ENCODE measurements around the gene SYTL3.
A peak's percentile ranks its signal among the peaks of the same experiment; 100 is the strongest.
"Not testable (repeated sequence)": the region's sequence is repeated elsewhere in the genome, so short reads cannot be mapped to it uniquely, and the experiment has no call there.

Gene SYTL3

DNA sequence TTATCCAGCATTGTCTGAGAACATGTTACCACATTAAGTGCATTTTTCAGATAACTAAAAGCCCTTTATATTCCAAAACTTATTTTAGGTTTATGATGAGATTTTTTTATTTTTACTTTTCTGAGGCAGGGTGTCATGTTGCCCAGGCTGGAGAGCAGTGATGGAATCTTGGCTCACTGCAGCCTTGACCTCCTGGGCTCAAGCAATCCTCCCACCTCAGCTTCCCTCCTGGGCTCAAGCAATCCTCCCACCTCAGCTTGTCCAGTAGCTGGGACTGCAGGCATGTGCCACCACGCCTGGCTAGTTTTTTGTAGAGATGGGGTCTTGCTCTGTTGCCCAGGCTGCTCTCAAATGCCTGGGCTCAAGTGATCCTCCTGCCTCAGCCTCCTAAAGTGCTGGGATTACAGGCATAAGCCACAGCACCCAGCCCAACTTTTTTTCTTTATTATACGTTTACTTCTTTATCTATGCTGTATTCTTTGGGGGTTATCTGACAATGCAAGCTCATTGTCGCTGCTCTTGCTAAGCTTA lies 11.5 kb upstream of the SYTL3 start:
- DNase-seq (ENCODE audit: low read depth in 2 of 3, low spot score in 1 of 3): no peak

DNA sequence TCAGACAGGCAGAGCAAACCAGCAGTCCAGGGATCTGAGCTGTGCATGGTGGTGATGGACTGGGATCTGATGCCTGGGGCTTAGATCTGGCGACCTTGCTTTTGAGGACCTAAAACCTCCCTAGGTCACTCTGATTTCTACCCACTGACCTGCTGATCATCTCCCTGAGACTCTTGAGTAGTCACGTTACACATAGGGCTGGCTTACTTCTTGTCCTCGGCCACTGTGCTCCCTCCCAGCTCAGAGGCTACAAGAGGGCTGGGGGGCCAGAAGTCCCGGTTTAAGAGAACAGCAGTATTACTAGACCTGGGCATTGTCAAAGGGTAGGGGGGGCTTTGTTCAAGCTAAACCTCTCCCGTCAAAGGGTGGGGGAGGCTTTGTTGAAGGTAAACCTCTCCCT lies 10.8 kb upstream of the SYTL3 start:
- no peak for DNase-seq (ENCODE audit: low read depth in 2 of 3, low spot score in 1 of 3)

DNA sequence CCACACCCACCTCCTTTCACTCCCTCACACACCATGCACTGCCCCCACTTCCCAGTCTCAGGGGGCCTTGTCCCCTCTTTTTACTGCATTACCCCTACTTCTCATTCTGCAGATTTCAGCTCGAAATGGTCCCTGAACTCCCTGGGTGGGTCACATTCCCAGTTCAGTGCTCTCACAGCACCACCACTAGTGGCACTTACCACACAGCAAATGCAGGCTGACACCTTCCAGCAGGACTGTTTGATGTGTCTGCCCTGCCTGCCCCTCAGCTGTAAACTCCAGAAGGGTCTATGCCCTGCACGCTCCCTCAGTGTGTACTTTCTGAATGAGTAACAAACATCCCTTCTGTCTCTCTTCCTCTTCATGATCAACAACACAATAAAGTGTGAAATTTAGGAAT lies 9.3 kb upstream of the SYTL3 start:
- no peak for DNase-seq (ENCODE audit: low read depth in 2 of 3, low spot score in 1 of 3)

DNA sequence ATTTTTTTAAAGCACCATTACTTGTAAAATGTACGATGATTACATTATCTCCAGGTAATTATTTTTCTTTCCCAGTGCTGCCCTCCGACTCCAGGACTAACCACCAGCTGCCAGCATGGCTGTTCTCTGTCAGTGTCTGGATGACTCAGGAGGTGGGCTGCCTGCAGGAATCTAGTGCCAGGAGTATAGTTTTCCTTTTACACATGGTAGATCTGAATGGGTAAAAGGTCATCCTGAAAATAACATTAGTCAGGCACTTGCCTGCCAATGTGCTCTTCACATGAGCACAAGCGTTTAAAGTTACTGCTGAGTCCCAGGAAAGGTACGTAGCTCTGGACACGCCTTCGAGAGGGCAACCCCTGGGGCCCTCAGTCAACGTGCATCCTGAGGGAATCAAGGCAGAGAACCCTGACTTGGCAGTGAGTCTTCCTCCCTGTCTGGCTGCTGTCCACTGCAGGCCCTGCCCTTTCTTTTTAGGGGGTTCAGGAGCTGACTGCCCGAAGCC lies 7.7 kb upstream of the SYTL3 start:
- DNase-seq (ENCODE audit: low read depth in 2 of 3, low spot score in 1 of 3): no peak

DNA sequence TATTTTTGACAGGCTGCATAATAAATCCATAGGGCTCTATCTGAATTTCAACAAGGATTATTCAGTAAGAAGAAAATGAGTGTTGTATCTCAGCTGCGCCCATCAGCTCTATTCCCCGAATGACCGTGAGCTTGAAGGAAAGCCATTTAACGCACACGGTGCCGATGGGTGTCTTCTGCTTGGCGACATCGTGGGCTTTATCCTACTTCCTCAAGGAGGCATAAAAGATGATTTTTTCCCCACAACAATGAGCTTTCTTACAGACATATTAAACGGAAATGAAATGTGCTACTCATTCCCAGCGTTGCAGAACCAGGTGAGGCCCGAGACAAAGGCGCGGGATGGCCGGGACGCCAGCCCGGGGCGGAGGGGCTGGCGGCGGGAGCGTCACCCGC lies 6.0 kb upstream of the SYTL3 start:
- DNase-seq (ENCODE audit: low read depth in 2 of 3, low spot score in 1 of 3): no peak

DNA sequence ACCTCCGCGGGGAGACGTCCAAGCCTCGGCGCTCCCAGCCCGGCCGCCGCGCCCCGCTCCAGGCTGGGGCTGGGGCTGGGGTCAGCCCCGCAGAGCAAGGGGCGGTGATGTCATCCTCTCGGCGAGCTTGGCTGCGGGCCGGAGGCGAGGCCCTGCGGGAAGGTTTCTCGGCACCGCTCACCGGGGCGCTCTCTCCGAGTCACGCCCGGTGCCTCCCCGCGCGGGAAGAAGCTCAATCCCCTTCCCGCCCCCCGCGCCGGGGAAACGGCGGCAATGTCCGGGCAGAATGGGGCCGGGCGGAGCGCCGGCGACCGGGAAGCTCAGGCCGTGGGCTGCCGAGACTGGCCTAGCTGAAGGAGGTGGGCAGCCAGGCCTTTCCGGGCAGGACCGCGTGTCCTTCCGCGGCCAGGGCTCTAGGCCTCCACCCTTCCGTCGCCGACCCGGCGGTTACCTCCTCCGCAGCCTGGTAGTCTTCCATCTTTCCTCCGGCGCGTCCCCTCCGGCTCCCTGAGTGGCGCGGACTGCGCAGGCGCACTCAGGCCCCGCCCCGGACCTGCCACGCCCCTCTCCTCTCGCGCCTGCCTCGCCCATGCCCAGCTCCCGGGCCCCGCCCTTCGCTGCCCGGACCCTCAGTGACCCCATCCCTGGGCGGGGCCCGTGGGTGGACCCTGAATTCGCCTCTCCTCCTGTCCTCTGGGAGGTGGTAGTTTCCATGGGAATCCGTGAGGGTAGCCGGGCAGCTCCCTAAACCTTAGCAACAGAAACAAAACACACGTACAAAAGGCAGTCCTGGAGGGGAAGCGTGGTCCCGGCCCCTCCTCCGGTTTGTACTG lies 5.4 kb upstream of the SYTL3 start, which contains the start of gene DYNLT1:
DYNLT1 (minus strand) TSS at position 513 of the 833 bp plus-strand sequence; CDS start at position 478, 35 bp downstream.
- peak; percentile 85 to 93 (median 91) for DNase-seq (ENCODE audit: low read depth in 2 of 3, low spot score in 1 of 3)

DNA sequence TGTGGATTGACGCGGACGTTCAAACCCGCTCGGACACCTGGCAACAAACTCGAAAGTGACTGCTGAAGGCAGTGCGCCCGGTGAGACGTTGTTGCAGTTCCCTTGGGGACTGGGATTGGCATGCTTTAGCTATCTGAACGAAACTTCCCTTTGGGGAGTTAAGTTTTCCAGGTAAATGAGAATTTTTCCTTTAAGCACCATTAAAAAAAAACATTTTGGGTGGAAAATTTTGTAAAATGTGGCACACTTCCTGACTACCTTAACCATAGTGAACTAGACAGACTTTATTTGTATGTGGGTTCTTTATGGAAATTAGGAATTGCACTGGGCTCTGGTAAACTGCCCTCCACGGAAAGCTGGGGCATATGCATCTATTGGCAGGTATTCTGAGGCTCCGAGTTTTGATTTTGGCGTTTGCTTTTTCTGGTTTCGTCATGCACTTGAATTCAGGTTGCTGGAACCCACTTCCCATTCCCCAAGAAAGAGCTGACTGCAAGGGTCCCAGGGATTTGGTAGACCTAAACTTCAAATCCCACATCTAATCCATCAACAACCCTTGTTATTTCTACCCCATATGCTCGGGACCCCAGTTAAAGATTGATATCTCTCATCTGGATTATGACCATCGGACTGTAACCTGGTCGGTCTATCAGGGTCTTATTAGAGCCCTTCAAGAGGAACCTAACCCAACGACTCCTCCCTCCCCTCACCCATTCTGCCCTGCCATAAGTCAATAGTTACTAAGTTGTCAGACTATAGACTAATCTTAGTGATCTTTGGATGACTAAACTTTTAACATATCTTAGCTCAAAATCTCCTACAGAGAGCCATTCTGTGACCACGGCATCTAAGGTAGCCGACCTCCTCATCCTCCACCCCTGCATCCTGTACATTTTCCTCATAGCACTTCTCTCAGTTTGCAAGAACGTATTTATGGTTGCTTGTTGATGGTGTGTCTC lies 4.5 kb upstream of the SYTL3 start:
- no peak for DNase-seq (ENCODE audit: low read depth in 2 of 3, low spot score in 1 of 3)

DNA sequence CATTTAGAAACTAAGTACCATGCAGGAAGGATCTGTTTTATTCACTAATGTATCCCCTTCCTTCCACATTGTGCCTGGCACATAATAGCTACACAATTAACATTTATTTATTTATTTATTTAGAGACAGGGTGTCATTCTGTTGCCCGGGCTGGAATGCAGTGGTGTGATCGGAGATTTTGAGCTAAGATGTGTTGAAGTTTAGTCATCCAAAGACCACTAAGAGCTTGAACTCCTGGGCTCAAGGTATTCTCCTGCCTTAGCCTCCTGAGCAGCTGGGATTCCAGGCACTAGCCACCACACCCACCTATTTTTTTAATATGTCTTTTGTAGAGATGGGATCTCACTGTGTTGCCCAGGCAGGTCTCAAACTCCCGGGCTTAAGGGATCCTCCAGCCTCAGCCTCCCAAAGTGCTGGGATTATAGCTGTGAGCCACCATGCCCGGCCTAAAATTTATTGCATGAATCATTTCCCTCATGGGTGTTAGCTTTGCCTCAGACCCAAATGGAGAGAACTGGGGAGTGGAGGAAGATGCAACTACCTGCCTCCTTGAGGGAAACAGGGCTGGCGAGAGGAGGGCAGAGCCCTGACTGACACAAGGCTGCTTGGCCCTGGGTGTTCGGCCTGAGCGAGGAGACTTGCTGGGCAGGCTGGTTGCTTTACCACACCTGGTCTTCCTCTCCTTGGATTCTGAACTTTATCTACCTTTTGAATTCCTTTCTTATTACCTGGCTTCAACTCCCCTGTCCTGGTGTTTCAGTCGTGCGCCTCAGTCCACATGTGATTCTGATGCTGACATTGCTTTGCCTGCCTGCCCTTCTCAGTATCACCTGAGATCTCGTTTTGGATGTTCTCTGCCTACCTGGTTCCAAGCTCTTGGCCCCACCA lies 3.6 kb upstream of the SYTL3 start:
- no peak for DNase-seq (ENCODE audit: low read depth in 2 of 3, low spot score in 1 of 3)

DNA sequence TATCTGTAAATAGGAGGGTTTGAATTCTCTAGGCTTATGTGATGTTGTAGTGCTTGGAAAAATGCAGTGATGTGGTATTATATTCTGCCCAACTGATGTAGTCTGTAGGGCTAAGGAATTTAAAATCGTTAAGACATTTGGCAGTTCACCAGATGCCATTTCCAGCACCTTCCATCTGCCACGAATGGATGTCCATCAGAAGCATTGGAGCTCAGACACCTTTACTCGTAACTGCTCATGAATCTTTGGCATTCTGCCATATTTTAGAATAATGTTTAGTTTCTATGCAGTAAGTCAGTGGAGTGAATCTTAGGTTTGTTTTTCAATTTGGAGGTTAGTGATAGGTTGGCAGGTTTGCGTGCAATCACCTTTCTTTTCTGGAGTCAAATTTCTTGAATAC lies 2.4 kb upstream of the SYTL3 start:
- DNase-seq (ENCODE audit: low read depth in 2 of 3, low spot score in 1 of 3): no peak

DNA sequence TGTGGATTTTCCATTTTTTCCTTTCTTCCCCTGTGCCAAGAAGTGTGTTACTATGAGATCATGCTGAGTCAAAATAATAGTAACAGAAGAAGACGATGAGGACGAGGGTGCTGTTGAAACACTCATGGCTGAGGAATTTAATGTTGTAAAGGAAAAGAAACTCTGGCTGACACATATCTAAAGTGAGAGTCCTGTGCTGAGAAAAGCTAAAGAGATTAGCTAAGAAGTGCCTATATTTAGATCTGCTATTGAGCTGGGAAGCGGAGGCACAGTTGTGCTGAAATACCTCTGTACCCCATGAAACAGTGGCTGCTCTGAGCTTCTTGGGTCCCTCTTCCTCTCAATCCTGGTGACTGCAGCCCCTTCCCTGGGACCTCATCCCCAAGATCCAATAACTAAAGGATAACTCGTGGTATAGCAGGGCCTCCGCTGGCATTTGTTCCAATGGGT lies 1.1 kb upstream of the SYTL3 start:
- no peak for DNase-seq (ENCODE audit: low read depth in 2 of 3, low spot score in 1 of 3)

DNA sequence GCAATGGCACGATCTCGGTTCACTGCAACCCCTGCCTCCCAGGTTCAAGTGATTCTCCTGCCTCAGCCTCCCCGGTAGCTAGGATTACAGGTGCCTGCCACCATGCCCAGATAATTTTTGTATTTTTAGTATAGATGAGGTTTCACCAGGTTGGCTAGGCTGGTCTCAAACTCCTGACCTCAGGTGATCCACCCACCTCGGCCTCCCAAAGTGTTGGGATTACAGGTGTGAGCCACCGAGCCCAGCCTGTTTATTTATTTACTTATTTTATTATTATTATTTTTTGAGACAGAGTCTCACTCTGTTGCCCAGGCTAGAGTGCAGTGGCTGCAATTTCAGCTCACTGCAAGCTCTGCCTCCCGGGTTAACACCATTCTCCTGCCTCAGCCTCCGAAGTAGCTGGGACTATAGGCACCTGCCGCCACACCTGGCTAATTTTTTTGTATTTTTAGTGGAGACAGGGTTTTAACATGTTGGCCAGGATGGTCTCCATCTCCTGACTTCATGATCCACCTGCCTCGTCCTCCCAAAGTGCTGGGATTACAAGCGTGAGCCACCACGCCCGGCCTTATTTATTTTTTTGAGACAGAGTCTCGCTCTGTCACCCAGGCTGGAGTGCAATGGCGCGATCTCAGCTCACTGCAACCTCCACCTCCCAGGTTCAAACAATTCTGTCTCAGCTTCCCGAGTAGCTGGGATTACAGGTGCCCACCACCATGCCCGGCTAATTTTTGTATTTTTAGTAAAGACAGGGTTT lies 2.3 kb downstream of the SYTL3 start:
- not testable (repeated sequence) for DNase-seq (ENCODE audit: low read depth in 2 of 3, low spot score in 1 of 3)

DNA sequence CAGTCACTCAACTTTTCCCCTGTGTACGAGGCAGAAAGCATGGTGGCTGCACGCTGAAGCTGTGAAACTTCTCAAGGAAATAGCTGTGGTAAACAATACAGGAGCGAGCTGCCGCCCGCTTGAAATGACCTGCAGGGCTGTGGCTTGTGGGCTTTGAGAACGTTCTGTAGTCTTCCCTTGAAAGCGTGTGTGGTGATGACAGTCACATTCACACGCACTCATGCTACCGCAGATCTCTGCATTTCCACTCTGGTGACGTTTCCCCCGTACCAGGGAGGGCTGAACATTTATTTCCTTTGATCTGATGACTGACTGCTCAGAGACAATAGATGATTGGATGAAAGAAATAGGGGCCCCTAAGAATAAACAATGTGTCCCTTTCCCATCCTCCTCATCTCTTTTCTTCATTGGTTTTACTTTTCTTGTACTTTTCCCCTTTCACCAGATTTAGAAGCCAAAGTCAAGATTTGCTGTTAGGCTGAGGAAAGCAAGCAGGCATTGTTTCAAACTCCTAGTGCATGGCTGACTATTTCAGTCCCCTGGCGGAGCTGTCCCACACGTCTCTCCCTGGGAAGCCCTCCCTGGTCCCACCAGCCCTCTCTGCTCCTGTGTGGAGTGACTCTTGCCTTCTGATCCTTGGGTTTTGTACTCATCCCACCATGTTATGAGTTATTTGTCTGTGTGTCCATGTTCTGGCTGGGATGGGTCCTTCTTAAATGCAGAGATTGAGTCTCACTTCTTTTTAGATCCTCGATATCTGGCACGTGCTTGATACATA lies 3.9 kb downstream of the SYTL3 start:
- peak; percentile 82 to 88 (median 85) for DNase-seq (ENCODE audit: low read depth in 2 of 3, low spot score in 1 of 3)

DNA sequence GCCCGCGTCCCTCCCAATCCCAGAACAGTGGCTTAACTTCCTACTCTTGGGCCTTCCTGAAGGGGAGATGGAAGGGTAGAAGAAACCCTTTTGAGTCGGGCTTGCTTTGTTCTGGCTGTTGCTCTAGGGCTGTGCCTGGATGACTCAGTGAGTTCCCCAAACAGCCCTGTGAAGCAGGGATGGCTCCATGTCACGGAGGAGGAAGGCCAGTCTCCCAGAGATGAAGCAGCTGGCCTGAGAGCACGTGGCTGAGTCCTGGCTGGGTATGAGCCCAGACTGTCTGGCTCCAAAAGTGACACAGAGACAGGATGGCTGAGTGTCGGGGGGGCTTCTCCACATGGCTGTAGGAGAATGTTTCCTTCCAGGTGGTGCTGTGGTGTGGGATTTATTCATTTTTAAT lies 4.6 kb downstream of the SYTL3 start:
- DNase-seq (ENCODE audit: low read depth in 2 of 3, low spot score in 1 of 3): no peak

DNA sequence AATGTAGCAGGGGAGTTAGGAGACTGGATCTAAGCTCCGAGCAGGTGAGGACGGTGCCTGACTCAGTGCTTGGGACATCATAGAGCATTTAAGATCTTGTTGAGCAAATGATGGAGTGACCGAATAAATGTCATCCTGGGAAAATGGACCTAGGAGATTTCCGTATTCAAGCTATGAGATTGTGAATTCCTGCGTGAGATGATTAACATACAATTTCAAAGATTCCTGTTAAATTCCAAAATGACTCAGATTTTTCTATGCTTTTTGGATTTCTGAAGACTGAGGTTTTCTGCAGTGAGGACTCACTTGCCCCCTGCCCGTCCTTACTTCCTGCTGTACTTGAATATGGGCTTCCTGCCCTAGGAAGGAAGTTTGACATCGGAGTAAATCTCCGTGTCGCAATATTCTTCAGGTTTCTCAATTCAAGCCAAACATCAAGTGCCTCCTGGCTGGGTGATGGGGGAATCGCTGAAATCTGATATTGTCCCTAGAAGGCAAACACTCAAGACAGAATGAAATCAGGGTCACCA lies 5.2 kb downstream of the SYTL3 start:
- DNase-seq (ENCODE audit: low read depth in 2 of 3, low spot score in 1 of 3): no peak

DNA sequence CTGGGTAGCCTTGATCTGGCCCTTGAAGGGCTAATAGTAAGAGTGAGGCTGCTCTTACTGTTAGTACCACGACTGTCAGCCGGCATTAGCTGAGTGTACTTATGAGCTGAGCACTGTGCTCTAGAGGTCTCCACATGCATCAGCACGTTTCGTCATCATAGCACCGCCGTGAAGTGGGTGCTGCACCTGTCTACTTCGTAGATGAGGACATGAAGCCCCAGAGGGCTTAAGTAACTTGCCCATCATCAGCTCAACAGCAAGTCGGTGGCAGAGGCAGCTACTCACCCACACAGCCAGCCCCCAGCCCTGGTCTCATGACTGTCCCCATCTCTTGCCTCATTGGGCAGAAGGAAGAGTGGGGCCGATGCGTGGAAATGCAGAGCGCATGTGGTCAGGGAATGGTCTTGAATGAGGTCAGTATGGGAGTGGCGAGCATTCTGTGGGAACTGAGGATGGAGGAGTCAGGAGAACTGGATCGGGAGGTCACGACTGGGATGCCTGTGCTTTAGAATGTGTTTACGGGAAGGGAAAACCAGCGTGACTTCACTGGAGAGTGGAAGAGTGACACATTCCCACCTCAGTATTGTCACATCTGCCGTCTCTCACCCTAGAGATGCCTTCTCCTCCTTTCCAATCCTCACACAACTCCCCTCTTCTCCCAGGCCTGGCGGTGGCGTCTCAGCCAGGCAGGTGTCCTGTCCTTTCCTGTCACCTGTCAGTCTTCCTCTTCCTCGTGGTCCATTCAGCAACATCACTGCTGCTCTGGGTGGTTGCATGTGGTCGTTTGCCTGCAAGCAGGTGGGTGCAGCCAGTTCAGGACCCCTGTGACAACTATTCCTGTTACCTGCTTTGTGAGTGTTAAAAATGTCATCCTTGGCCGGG lies 6.0 kb downstream of the SYTL3 start:
- no peak for DNase-seq (ENCODE audit: low read depth in 2 of 3, low spot score in 1 of 3)

DNA sequence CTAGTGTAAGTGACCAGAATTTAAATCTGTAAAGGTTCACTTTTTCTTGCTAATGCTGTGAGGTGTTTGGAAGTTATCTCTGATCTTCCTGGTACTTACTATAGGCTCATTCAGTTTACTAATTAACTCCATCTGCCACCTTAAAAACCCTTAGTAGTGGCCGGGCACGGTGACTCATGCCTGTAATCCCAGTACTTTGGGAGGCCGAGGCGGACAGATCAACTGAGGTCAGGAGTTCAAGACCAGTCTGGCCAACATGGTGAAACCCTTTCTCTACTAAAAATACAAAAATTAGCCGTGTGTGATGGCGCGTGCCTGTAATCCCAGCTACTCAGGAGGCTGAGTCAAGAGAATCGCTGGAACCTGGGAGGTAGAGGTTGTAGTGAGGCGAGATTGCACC lies 7.1 kb downstream of the SYTL3 start:
- DNase-seq (ENCODE audit: low read depth in 2 of 3, low spot score in 1 of 3): not testable (repeated sequence)

DNA sequence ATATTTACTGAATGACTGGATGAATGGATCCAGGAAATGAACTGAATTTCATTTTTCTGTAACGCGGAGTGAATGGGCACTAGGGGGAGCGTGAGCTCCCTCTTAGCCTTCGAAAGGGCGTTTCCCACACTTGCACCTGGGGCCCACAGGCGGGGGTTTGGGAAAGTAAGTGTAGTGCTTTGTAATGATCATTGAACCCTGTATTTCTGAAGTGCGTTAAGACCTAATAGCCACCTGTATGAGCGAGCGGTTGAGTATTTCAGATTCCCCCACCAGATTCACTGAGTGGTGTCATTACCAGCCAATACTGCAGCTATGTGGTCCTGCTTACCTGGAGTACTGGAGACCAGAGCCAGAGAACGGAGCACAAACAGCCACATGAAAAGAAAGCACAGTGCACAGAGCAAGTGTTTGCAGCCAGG lies 10.5 kb downstream of the SYTL3 start:
- no peak for DNase-seq (ENCODE audit: low read depth in 2 of 3, low spot score in 1 of 3)

All from stimulated activated CD4-positive, alpha-beta T cell treated with anti-CD3 and anti-CD28 coated beads, Interleukin-12 subunit alpha, Interleukin-12 subunit beta, amount 100 ng/mL, for 48 hours (primary cell).